Stimulated activated CD4-positive, alpha-beta T cell treated with anti-CD3 and anti-CD28 coated beads, Interleukin-1b, Interleukin-23, amount 100 ng/mL, for 24 hours (primary cell): ENCODE data around the gene TCN1.
A peak's percentile ranks its signal among the peaks of the same experiment; 100 is the strongest.

Experiments
- DNase-seq, 4 experiments: peaks; one replicate each; pipeline ENCODE4 v3.0.0-alpha.2; 2020; ENCODE audit warnings: low read depth in 4 of 4, low spot score in 1 of 4

Gene TCN1

DNA sequence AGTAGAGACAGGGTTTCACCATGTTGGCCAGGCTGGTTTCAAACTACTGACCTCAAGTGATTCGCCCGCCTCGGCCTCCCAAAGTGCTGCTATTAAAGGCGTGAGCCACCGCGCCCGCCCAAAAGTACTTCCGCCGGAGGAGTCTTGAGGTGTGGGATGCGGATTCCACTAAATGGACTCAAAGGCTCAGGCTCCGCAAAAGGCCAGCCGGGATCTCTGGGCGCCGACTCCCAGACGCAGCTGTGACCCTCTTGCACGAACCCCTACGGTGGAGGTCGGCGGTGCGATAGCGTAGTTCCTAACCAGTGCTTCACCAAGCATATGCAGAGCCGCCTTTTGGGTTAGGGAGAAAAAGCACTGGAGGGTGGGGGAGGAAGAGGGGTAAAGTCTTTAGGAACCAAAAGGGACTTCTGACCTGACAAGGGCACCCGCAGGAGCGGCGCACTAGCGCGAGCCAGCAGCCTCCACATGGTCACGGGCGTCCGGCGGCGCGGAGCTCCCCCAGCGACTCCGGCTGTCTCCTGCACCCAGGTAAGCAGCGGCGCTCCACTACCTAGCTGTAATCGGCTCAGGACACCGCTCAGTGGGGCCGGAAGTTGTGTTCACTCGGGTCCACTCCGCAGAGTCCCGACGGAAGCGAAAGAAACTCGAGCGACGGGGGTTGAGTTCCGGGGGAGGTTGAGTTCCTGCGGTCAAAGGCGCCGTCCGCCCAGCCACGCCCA lies 55.9 kb downstream of the TCN1 start, which contains the start of gene MRPL16:
MRPL16 (minus strand) TSS at position 590 of the 722 bp plus-strand sequence; CDS start at position 470, 120 bp downstream.
- DNase-seq = peak; percentile 75 to 84 (median 81)

DNA sequence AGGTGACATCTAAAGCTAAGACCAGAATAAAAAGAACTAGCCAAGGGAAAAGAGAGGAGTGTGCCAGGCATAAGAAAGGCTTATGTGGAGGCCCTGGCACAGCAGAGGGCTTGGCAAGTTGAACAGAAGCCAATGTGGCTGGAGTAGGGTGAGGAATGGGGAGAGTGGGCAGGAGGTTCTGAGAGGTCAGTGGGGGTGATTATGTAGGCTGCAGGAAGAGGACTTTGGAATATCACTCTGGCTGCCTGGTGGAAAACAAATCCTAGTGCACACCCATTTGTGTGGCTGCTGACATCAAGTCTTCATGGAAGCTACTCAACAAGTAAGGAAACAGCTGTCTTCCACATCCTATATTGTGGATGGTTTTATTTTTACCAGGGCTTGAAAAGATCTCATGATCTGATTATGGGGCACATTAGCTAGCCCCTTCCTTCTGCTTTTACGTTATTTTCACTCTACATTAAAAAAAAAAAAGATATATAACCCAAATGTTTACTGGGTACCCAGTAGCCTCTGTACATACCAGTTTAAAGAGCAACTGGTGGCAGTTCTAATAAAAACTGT lies 59.2 kb downstream of the TCN1 start:
- no peak for DNase-seq

DNA sequence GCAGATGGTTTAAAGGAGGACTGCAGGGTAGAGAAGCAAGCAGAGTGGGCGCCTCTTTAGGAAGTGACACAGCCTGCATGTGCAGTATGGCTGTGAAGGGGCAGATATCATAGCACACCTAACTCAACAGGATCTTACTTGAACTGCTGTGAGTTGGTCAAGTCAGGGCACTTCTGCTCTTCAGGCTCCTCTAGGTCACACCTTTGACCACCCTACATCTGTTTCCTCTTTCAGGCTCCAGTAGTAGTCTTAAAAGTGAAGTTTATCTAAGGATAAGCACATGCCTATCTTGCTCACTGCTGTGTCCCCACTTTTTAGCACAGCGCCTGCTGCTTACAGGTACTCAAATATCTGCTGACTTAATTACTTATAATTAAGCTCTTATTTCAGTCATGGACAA lies 62.2 kb downstream of the TCN1 start:
- DNase-seq = no peak
